Right cardiac atrium (tissue), 5 donors: ENCODE data around the gene RASAL1. TPM values are rescaled to one million over a fixed set of nuclear protein-coding genes. Genes with fewer than 3 reads are reported as not detected.
A peak's percentile ranks its signal among the peaks of the same experiment; 100 is the strongest.

Source experiments
- ATAC-seq, 2 donors: fragments of 200-7000 bp; cut with Tn5 transposase; one replicate each; pipeline versions ENCODE4 v1.8.0 to v1.9.1; 2020; ENCODE audit warnings: moderate library complexity in 2 of 2, mild to moderate bottlenecking in 1 of 2
- DNase-seq, 3 donors: peaks; one replicate each; pipeline ENCODE4 v3.0.0-alpha.2; 2020
- H3K27ac ChIP-seq: one replicate; pipeline ENCODE4 v1.5.1; 2013; ENCODE audit warnings: mild to moderate bottlenecking, low read length, control low read depth, moderate library complexity
- H3K27me3 ChIP-seq: one replicate; pipeline ENCODE4 v1.6.1; 2013; ENCODE audit not compliant: control insufficient read depth, insufficient read depth
- H3K4me1 ChIP-seq: one replicate; pipeline ENCODE4 v1.6.1; 2013; ENCODE audit warnings: low read length; ENCODE audit not compliant: control insufficient read depth, insufficient read depth
- H3K4me3 ChIP-seq: one replicate; pipeline ENCODE4 v1.5.1; 2013; ENCODE audit warnings: low read length, control low read depth
- H3K9me3 ChIP-seq: one replicate; pipeline ENCODE4 v1.6.1; 2013; ENCODE audit warnings: low read length; ENCODE audit not compliant: control insufficient read depth
- WGBS: extraction: QIAGEN DNeasy Blood & Tissue Kit; methylation state at CpG from one replicate; pipeline ENCODE4 v1.1.7; 2013; 5-methylcytosine and 5-hydroxymethylcytosine counted together
- intact Hi-C, 4 donors: fragments of 100-400 bp; cut with DNase I; formaldehyde crosslinking; loops; one replicate each; pipeline versions ENCODE4 v1.11.0 to v1.14.0; 2022 to 2023
- polyA plus RNA-seq: library from polyadenylated mRNA; stranded (reverse); fragments of 200-250 nt; gene quantifications from one replicate; pipeline ENCODE4 v1.2.3, GENCODE V29; 2013
- total RNA-seq, 4 donors: library from RNA; stranded (reverse); fragmentation: NEBNext Ultra II Directional; extraction: Animal tissue kit (Norgen Biotek cat#: 25700); gene quantifications; one replicate each; pipeline ENCODE4 v1.2.1, GENCODE V29; 2021
- donor health status: healthy with polysubstance abuse.
- donor health status: DM: no; HTN: yes; CAD: no.
- donor health status: DM: no; HTN: no; CAD: no.
- donor health status: DM: no; HTN: yes; CAD: no; lungs with severe emphysema.
- donor health status: DM: yes; HTN: yes; CAD: no.

Gene RASAL1
- total and polyA plus RNA-seq, 5 donors, result not detected

- DNase-seq (no peak), ATAC-seq (no peak)
- 83% methylated on average over 5 of the region's 5 CpGs for WGBS
- Histone ChIP-seq H3K4me1 (no peaks in the 10 kb centered on the region), H3K27me3 (no peaks in the 10 kb centered on the region), H3K9me3 (no peaks in the 10 kb centered on the region), H3K4me3 (no peak overlapping the region), H3K27ac (no peak overlapping the region)
- intact Hi-C loops, result no loop called here
Measured at GRCh38 chr12:113102811-113103210, 32.8 kb downstream of the RASAL1 start.

- WGBS, result 63% methylated on average over 10 of the region's 10 CpGs
- no peak for ATAC-seq
- no peak overlapping the region for H3K27ac ChIP-seq
Measured at GRCh38 chr12:113101751-113102150, 33.8 kb downstream of the RASAL1 start.

GRCh38 chr12:113099764-113100163 lies 35.8 kb downstream of the RASAL1 start:
- H3K9me3 ChIP-seq, result no peaks in the 10 kb centered on the region
- 67% methylated on average over 12 of the region's 12 CpGs for WGBS
- no peak overlapping the region for H3K4me3 ChIP-seq
- H3K27ac ChIP-seq, result no peak overlapping the region
- ATAC-seq (no peak), DNase-seq (no peak)
- no peaks in the 10 kb centered on the region for H3K4me1 ChIP-seq
- no peaks in the 10 kb centered on the region for H3K27me3 ChIP-seq
- intact Hi-C loops, result loop anchor here in 2 of 4 donors (5.0 kb wide), 1 partner anchor 47 kb away; no protein-coding TSS in a partner anchor

More at GRCh38 chr12:113101751-113102150, 33.8 kb downstream of the RASAL1 start:
- Histone ChIP-seq H3K9me3 (no peaks in the 10 kb centered on the region), H3K4me1 (no peaks in the 10 kb centered on the region), H3K27me3 (no peaks in the 10 kb centered on the region), H3K4me3 (no peak overlapping the region)
- no peak for DNase-seq
- intact Hi-C loops, result no loop called here

- H3K4me1 ChIP-seq, result no peaks in the 10 kb centered on the region
- no peaks in the 10 kb centered on the region for H3K27me3 ChIP-seq
- intact Hi-C loops, result loop anchor here in 2 of 4 donors (5.0 kb wide), 1 partner anchor 47 kb away; no protein-coding TSS in a partner anchor
- no peaks in the 10 kb centered on the region for H3K9me3 ChIP-seq
- H3K4me3 ChIP-seq, result no peak overlapping the region
- H3K27ac ChIP-seq, result no peak overlapping the region
- ATAC-seq (no peak), DNase-seq (no peak)
Measured at GRCh38 chr12:113099364-113099763, 36.2 kb downstream of the RASAL1 start.

GRCh38 chr12:113098441-113099028 lies 37.0 kb downstream of the RASAL1 start:
- peak; percentile 85 to 89 for ATAC-seq
- no peaks in the 10 kb centered on the region for H3K27me3 ChIP-seq
- peak; percentile 86 to 93 (median 91) for DNase-seq
- H3K4me1 ChIP-seq, result no peaks in the 10 kb centered on the region
- intact Hi-C loops, result loop anchor here in 2 of 4 donors (5.0 kb wide), 1 partner anchor 46 kb away; no protein-coding TSS in a partner anchor
- H3K9me3 ChIP-seq, result no peaks in the 10 kb centered on the region
- WGBS, result 31% methylated on average over 15 of the region's 15 CpGs
- no peak overlapping the region for H3K27ac ChIP-seq
- no peak overlapping the region for H3K4me3 ChIP-seq

- DNase-seq, result peak; percentile 64 to 88 (median 85)
- no peaks in the 10 kb centered on the region for H3K27me3 ChIP-seq
Measured at GRCh38 chr12:113097716-113098440, 37.7 kb downstream of the RASAL1 start.

GRCh38 chr12:113096675-113097461 lies 38.7 kb downstream of the RASAL1 start:
- Histone ChIP-seq H3K9me3 (no peaks in the 10 kb centered on the region), H3K4me1 (no peaks in the 10 kb centered on the region), H3K27me3 (no peaks in the 10 kb centered on the region), H3K4me3 (no peak overlapping the region), H3K27ac (no peak overlapping the region)
- DNase-seq, result no peak
- 85% methylated on average over 30 of the region's 30 CpGs for WGBS
- no peak for ATAC-seq
- intact Hi-C loops, result loop anchor here in 2 of 4 donors (5.0 kb wide), 1 partner anchor 45 kb away; no protein-coding TSS in a partner anchor

More at GRCh38 chr12:113097716-113098440, 37.7 kb downstream of the RASAL1 start:
- Histone ChIP-seq H3K4me1 (no peaks in the 10 kb centered on the region), H3K27ac (no peak overlapping the region), H3K4me3 (no peak overlapping the region), H3K9me3 (no peaks in the 10 kb centered on the region)
- ATAC-seq, result peak; percentile 49 to 73
- 41% methylated on average over 14 of the region's 14 CpGs for WGBS
- intact Hi-C loops, result loop anchor here in 2 of 4 donors (5.0 kb wide), 1 partner anchor 46 kb away; no protein-coding TSS in a partner anchor

GRCh38 chr12:113095405-113095804 lies 40.2 kb downstream of the RASAL1 start:
- no peak overlapping the region for H3K4me3 ChIP-seq
- WGBS, result 41% methylated on average over 6 of the region's 6 CpGs
- intact Hi-C loops, result loop anchor here in 2 of 4 donors (5.0 kb wide), 1 partner anchor 43 kb away; no protein-coding TSS in a partner anchor
- no peaks in the 10 kb centered on the region for H3K27me3 ChIP-seq
- H3K4me1 ChIP-seq, result no peaks in the 10 kb centered on the region
- ATAC-seq (no peak), DNase-seq (no peak)
- H3K27ac ChIP-seq, result no peak overlapping the region
- no peaks in the 10 kb centered on the region for H3K9me3 ChIP-seq

- intact Hi-C loops, result loop anchor here in 2 of 4 donors (5.0 kb wide), 1 partner anchor 42 kb away; no protein-coding TSS in a partner anchor
- H3K9me3 ChIP-seq, result no peaks in the 10 kb centered on the region
- H3K4me3 ChIP-seq, result no peak overlapping the region
- no peak for DNase-seq
- no peak for ATAC-seq
- H3K27me3 ChIP-seq, result no peaks in the 10 kb centered on the region
- H3K4me1 ChIP-seq, result no peaks in the 10 kb centered on the region
- H3K27ac ChIP-seq, result no peak overlapping the region
- 94% methylated on average over 16 of the region's 16 CpGs for WGBS
Measured at GRCh38 chr12:113094738-113095137, 40.8 kb downstream of the RASAL1 start.

- Histone ChIP-seq H3K4me1 (no peaks in the 10 kb centered on the region), H3K27me3 (no peaks in the 10 kb centered on the region), H3K9me3 (no peaks in the 10 kb centered on the region), H3K27ac (no peak overlapping the region), H3K4me3 (no peak overlapping the region)
- 52% methylated on average over 32 of the region's 32 CpGs for WGBS
- ATAC-seq (peak in 1 of 2 donors; percentile 39), DNase-seq (no peak)
- intact Hi-C loops, result no loop called here
Measured at GRCh38 chr12:113093409-113094101, 42.0 kb downstream of the RASAL1 start.
